ENCODE measurements around the gene GRK5. TPM values are rescaled to one million over a fixed set of nuclear protein-coding genes. Genes with fewer than 3 reads are reported as not detected.

The GRK5 gene
- total RNA-seq, 1 experiment from 2014 or later = 58.2 TPM

- no TSS peak for BruUV-seq (replicated peaks)
- ChIA-PET CTCF (no interaction called here), POLR2A (ENCODE audit: low non-redundant PET) (no interaction called here)
- no peaks in the 10 kb centered on the region for H3K27me3 ChIP-seq (replicated peaks; ENCODE audit: insufficient read depth, low read depth, low read length, poor library complexity)
- intact Hi-C loops (cut with micrococcal nuclease; ENCODE audit: unreplicated experiment) = no loop called here
- peak overlapping the region; percentile 57 for H3K27ac ChIP-seq (ENCODE audit: low read depth, low read length, poor library complexity, severe bottlenecking)
- no peak overlapping the region for H3K4me3 ChIP-seq (ENCODE audit: low read depth, low read length, poor library complexity, severe bottlenecking)
- no peak for TF ChIP-seq EZH2 (IDR thresholded peaks at IDR 0.05; ENCODE audit: borderline replicate concordance, low read depth, low read length, poor library complexity, severe bottlenecking)
- no peak for TF ChIP-seq CTCF (conservative IDR thresholded peaks at IDR 0.05; ENCODE audit: low read depth, low read length)
- DNase-seq (ENCODE audit: low spot score) = no peak
- peaks cover 65% of the 10 kb centered on the region for H3K4me1 ChIP-seq (ENCODE audit: insufficient read depth, low read length, poor library complexity, severe bottlenecking)
- no peaks in the 10 kb centered on the region for H3K36me3 ChIP-seq (ENCODE audit: insufficient read depth, low read length, poor library complexity, severe bottlenecking)
- H3K9me3 ChIP-seq (ENCODE audit: low read depth, low read length, poor library complexity, severe bottlenecking) = no peaks in the 10 kb centered on the region
Observed at GRCh38 chr10:119284679-119285096, 77.3 kb downstream of the GRK5 start.

GRCh38 chr10:119285495-119286267 is 78.3 kb downstream of the GRK5 start:
- POLR2A ChIA-PET (ENCODE audit: low non-redundant PET) = no interaction called here
- Histone ChIP-seq H3K27ac (ENCODE audit: low read depth, low read length, poor library complexity, severe bottlenecking) (peak overlapping the region; percentile 57), H3K27me3 (replicated peaks; ENCODE audit: insufficient read depth, low read depth, low read length, poor library complexity) (no peaks in the 10 kb centered on the region), H3K36me3 (ENCODE audit: insufficient read depth, low read length, poor library complexity, severe bottlenecking) (no peaks in the 10 kb centered on the region), H3K4me1 (ENCODE audit: insufficient read depth, low read length, poor library complexity, severe bottlenecking) (peaks cover 62% of the 10 kb centered on the region), H3K9me3 (ENCODE audit: low read depth, low read length, poor library complexity, severe bottlenecking) (no peaks in the 10 kb centered on the region), H3K4me3 (ENCODE audit: low read depth, low read length, poor library complexity, severe bottlenecking) (peak overlapping the region; percentile 15)
- TF ChIP-seq CTCF (conservative IDR thresholded peaks at IDR 0.05; ENCODE audit: low read depth, low read length) = no peak
- no peak for TF ChIP-seq EZH2 (IDR thresholded peaks at IDR 0.05; ENCODE audit: borderline replicate concordance, low read depth, low read length, poor library complexity, severe bottlenecking)
- intact Hi-C loops (cut with micrococcal nuclease; ENCODE audit: unreplicated experiment) = no loop called here
- BruUV-seq (replicated peaks) = no TSS peak
- DNase-seq (ENCODE audit: low spot score) = peak; percentile 45
- CTCF ChIA-PET = no interaction called here

- ChIA-PET POLR2A (ENCODE audit: low non-redundant PET) (no interaction called here), CTCF (no interaction called here)
- Histone ChIP-seq H3K27ac (ENCODE audit: low read depth, low read length, poor library complexity, severe bottlenecking) (peak overlapping the region; percentile 57), H3K4me3 (ENCODE audit: low read depth, low read length, poor library complexity, severe bottlenecking) (no peak overlapping the region), H3K36me3 (ENCODE audit: insufficient read depth, low read length, poor library complexity, severe bottlenecking) (no peaks in the 10 kb centered on the region), H3K27me3 (replicated peaks; ENCODE audit: insufficient read depth, low read depth, low read length, poor library complexity) (no peaks in the 10 kb centered on the region), H3K4me1 (ENCODE audit: insufficient read depth, low read length, poor library complexity, severe bottlenecking) (peaks cover 57% of the 10 kb centered on the region), H3K9me3 (ENCODE audit: low read depth, low read length, poor library complexity, severe bottlenecking) (no peaks in the 10 kb centered on the region)
- no peak for DNase-seq (ENCODE audit: low spot score)
- intact Hi-C loops (cut with micrococcal nuclease; ENCODE audit: unreplicated experiment) = no loop called here
- no peak for TF ChIP-seq CTCF (conservative IDR thresholded peaks at IDR 0.05; ENCODE audit: low read depth, low read length)
- no peak for TF ChIP-seq EZH2 (IDR thresholded peaks at IDR 0.05; ENCODE audit: borderline replicate concordance, low read depth, low read length, poor library complexity, severe bottlenecking)
- BruUV-seq (replicated peaks) = no TSS peak
Observed at GRCh38 chr10:119286516-119286915, 79.1 kb downstream of the GRK5 start.
